Lower leg skin (tissue), 4 donors: ENCODE data around the gene B3GNT5. TPM values are rescaled to one million over a fixed set of nuclear protein-coding genes. Genes with fewer than 3 reads are reported as not detected.

Experiments
- DNase-seq, 2 donors: peaks; one replicate each; pipeline ENCODE4 v3.0.0-alpha.2; 2019; ENCODE audit warnings: low spot score in 2 of 2
- H3K4me3 ChIP-seq: fragments of 200-600 bp; sonication (generic); 2 replicates; pipeline ENCODE4 v1.5.1; 2017; ENCODE audit warnings: mild to moderate bottlenecking, low read depth; ENCODE audit not compliant: poor library complexity, severe bottlenecking
- POLR2A ChIP-seq, 2 donors: fragments of 450-650 bp; IDR thresholded peaks; one replicate each; pipeline ENCODE4 v1.6.1; 2016 to 2017; ENCODE audit warnings: antibody characterized with exemption in 2 of 2, mild to moderate bottlenecking in 1 of 2, moderate library complexity in 1 of 2
- WGBS, 2 donors: methylation state at CpG; one replicate each; pipeline ENCODE4 v1.1.5; 2018; 5-methylcytosine and 5-hydroxymethylcytosine counted together
- intact Hi-C: fragments of 100-400 bp; cut with DNase I; formaldehyde crosslinking; loops from one replicate; pipeline ENCODE4 v1.15.0; 2023; ENCODE audit warnings: low total_unique reads
- total RNA-seq, 4 donors: library from RNA; depleted of rRNA; stranded (reverse); fragments of >200 nt; gene quantifications; one replicate each; pipeline ENCODE4 v1.1.0, GENCODE V29; 2016
- TF ChIP-seq, protein P1 (sequence below), 3 donors: fragments of 450-650 bp; IDR thresholded peaks; one replicate each; pipeline ENCODE4 v1.5.1; 2016; ENCODE audit warnings: antibody characterized with exemption in 3 of 3, mild to moderate bottlenecking in 3 of 3, moderate library complexity in 2 of 3

Gene B3GNT5
- total RNA-seq, 4 donors from 2014 or later: 10.2 to 18.0 (median 13.1) TPM

GRCh38 chr3:183215591-183216202 is 37.4 kb upstream of the B3GNT5 start:
- intact Hi-C loops: no loop called here
- WGBS, 2 donors: 85 to 92% methylated on average over 4 of the region's 4 CpGs
- no peak for TF ChIP-seq POLR2A (IDR thresholded peaks at IDR 0.05)
- TF ChIP-seq, protein P1, sequence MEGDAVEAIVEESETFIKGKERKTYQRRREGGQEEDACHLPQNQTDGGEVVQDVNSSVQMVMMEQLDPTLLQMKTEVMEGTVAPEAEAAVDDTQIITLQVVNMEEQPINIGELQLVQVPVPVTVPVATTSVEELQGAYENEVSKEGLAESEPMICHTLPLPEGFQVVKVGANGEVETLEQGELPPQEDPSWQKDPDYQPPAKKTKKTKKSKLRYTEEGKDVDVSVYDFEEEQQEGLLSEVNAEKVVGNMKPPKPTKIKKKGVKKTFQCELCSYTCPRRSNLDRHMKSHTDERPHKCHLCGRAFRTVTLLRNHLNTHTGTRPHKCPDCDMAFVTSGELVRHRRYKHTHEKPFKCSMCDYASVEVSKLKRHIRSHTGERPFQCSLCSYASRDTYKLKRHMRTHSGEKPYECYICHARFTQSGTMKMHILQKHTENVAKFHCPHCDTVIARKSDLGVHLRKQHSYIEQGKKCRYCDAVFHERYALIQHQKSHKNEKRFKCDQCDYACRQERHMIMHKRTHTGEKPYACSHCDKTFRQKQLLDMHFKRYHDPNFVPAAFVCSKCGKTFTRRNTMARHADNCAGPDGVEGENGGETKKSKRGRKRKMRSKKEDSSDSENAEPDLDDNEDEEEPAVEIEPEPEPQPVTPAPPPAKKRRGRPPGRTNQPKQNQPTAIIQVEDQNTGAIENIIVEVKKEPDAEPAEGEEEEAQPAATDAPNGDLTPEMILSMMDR (IDR thresholded peaks at IDR 0.05): no peak
- DNase-seq: no peak
- no peak overlapping the region for H3K4me3 ChIP-seq

- no peak for TF ChIP-seq POLR2A (IDR thresholded peaks at IDR 0.05)
- TF ChIP-seq, protein P1 (IDR thresholded peaks at IDR 0.05): no peak
- 77 to 83% methylated on average over 9 of the region's 9 CpGs for WGBS, 2 donors
- DNase-seq: no peak
- intact Hi-C loops: no loop called here
- no peak overlapping the region for H3K4me3 ChIP-seq
These were observed 35.3 kb upstream of the B3GNT5 start for GRCh38 chr3:183217548-183218332.

GRCh38 chr3:183218826-183219225 is 34.2 kb upstream of the B3GNT5 start:
- no peak for DNase-seq
- 87 to 92% methylated on average over 2 of the region's 2 CpGs for WGBS, 2 donors
- intact Hi-C loops: no loop called here
- H3K4me3 ChIP-seq: no peak overlapping the region
- TF ChIP-seq, protein P1 (IDR thresholded peaks at IDR 0.05): no peak
- no peak for TF ChIP-seq POLR2A (IDR thresholded peaks at IDR 0.05)

DNA sequence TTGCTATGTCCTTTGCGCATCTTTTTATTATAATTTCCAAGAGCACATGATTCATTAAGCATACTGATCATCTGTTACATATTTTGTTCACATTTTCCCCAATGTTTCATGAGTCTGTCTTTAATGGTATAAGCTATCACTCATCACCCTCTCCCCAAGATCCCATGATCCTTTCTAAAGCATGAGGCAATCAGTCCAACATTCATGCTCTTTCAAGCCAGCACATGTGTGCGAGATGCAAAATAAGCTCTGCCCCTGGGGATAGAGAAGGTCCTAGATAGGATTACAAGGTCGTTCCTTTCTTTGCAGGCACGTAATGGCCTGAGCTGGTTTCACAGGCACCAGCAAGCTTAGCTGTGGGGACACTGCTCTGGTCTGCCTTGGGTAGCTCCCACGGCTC is 32.2 kb upstream of the B3GNT5 start:
- no peak for DNase-seq
- intact Hi-C loops: no loop called here
- no peak overlapping the region for H3K4me3 ChIP-seq
- TF ChIP-seq, protein P1 (IDR thresholded peaks at IDR 0.05): no peak
- TF ChIP-seq POLR2A (IDR thresholded peaks at IDR 0.05): no peak
- WGBS, 2 donors: 29 to 37% methylated on average over 5 of the region's 5 CpGs

- 89 to 95% methylated on average over 3 of the region's 3 CpGs for WGBS, 2 donors
- DNase-seq: no peak
- H3K4me3 ChIP-seq: no peak overlapping the region
- TF ChIP-seq, protein P1 (IDR thresholded peaks at IDR 0.05): no peak
- no peak for TF ChIP-seq POLR2A (IDR thresholded peaks at IDR 0.05)
- intact Hi-C loops: no loop called here
These were observed 30.3 kb upstream of the B3GNT5 start for GRCh38 chr3:183222631-183223235.
